ENCODE results near the gene DDX4.
"Not testable (repeated sequence)": the region's sequence is repeated elsewhere in the genome, so short reads cannot be mapped to it uniquely, and the experiment has no call there.

Gene DDX4

GRCh38 chr5:55737793-55738192 lies at the start of gene DDX4:
Gene DDX4, plus strand, starts transcription at chr5:55738061. Its CDS starts 903 bp downstream, at chr5:55738964.
- no peak for FAIRE-seq

- peak; percentile 68 for FAIRE-seq
Measured at GRCh38 chr5:55691265-55692105, 46.4 kb upstream of the DDX4 start.

- peak; percentile 14 for FAIRE-seq
Measured at GRCh38 chr5:55692106-55692417, 45.8 kb upstream of the DDX4 start.

GRCh38 chr5:55692509-55692908 lies 45.4 kb upstream of the DDX4 start:
- FAIRE-seq, result peak; percentile 5

- FAIRE-seq, result no peak
Measured at GRCh38 chr5:55694152-55694830, 43.6 kb upstream of the DDX4 start.

- not testable (repeated sequence) for FAIRE-seq
Measured at GRCh38 chr5:55696704-55697103, 41.2 kb upstream of the DDX4 start.

- no peak for FAIRE-seq
Measured at GRCh38 chr5:55699041-55699688, 38.7 kb upstream of the DDX4 start.

- FAIRE-seq, result no peak
Measured at GRCh38 chr5:55700745-55701144, 37.1 kb upstream of the DDX4 start.

GRCh38 chr5:55701462-55702103 lies 36.3 kb upstream of the DDX4 start:
- no peak for FAIRE-seq

- no peak for FAIRE-seq
Measured at GRCh38 chr5:55702598-55703345, 35.1 kb upstream of the DDX4 start.

GRCh38 chr5:55706230-55706629 lies 31.6 kb upstream of the DDX4 start:
- no peak for FAIRE-seq

- FAIRE-seq, result no peak
Measured at GRCh38 chr5:55708732-55709131, 29.1 kb upstream of the DDX4 start.

- no peak for FAIRE-seq
Measured at GRCh38 chr5:55711507-55712022, 26.3 kb upstream of the DDX4 start.

GRCh38 chr5:55712023-55712859 lies 25.6 kb upstream of the DDX4 start, which contains the start of gene SLC38A9:
Gene SLC38A9, minus strand, starts transcription at chr5:55712324. Its CDS starts 14,366 bp downstream, at chr5:55697958.
- FAIRE-seq, result no peak

GRCh38 chr5:55713871-55714270 lies 24.0 kb upstream of the DDX4 start:
- FAIRE-seq, result no peak

GRCh38 chr5:55714339-55714738 lies 23.5 kb upstream of the DDX4 start:
- FAIRE-seq, result no peak

GRCh38 chr5:55714749-55715148 lies 23.1 kb upstream of the DDX4 start:
- FAIRE-seq, result no peak

- no peak for FAIRE-seq
Measured at GRCh38 chr5:55715519-55716078, 22.3 kb upstream of the DDX4 start.

GRCh38 chr5:55719026-55719425 lies 18.8 kb upstream of the DDX4 start:
- FAIRE-seq, result not testable (repeated sequence)

GRCh38 chr5:55720188-55720703 lies 17.6 kb upstream of the DDX4 start:
- no peak for FAIRE-seq

- FAIRE-seq, result no peak
Measured at GRCh38 chr5:55724281-55724680, 13.6 kb upstream of the DDX4 start.
